ENCODE measurements around the gene SIT1.

Gene SIT1

GRCh38 chr9:35656348-35656747, 5.6 kb upstream of the SIT1 start:
- no peak for TF ChIP-seq CTCF (IDR thresholded peaks at IDR 0.05; ENCODE audit: low read depth, low read length)
- H3K4me3 ChIP-seq (ENCODE audit: low read depth, low read length): no peak overlapping the region
- in situ Hi-C loops (cut with HindIII; ENCODE audit: low sequenced_read_pairs): no loop called here
- no peak for DNase-seq (ENCODE audit: low read depth, low spot score)

- no peak overlapping the region for H3K4me3 ChIP-seq (ENCODE audit: low read depth, low read length)
- in situ Hi-C loops (cut with HindIII; ENCODE audit: low sequenced_read_pairs): no loop called here
- DNase-seq (ENCODE audit: low read depth, low spot score): no peak
- no peak for TF ChIP-seq CTCF (IDR thresholded peaks at IDR 0.05; ENCODE audit: low read depth, low read length)
These were observed 2.9 kb upstream of the SIT1 start for GRCh38 chr9:35653611-35654010.

GRCh38 chr9:35652829-35653209, 2.1 kb upstream of the SIT1 start:
- DNase-seq (ENCODE audit: low read depth, low spot score): no peak
- in situ Hi-C loops (cut with HindIII; ENCODE audit: low sequenced_read_pairs): no loop called here
- TF ChIP-seq CTCF (IDR thresholded peaks at IDR 0.05; ENCODE audit: low read depth, low read length): no peak
- no peak overlapping the region for H3K4me3 ChIP-seq (ENCODE audit: low read depth, low read length)

GRCh38 chr9:35651956-35652828, 1.5 kb upstream of the SIT1 start:
- in situ Hi-C loops (cut with HindIII; ENCODE audit: low sequenced_read_pairs): no loop called here
- H3K4me3 ChIP-seq (ENCODE audit: low read depth, low read length): no peak overlapping the region
- DNase-seq (ENCODE audit: low read depth, low spot score): peak; percentile 17
- no peak for TF ChIP-seq CTCF (IDR thresholded peaks at IDR 0.05; ENCODE audit: low read depth, low read length)

- in situ Hi-C loops (cut with HindIII; ENCODE audit: low sequenced_read_pairs): no loop called here
- peak; percentile 10 for DNase-seq (ENCODE audit: low read depth, low spot score)
- no peak for TF ChIP-seq CTCF (IDR thresholded peaks at IDR 0.05; ENCODE audit: low read depth, low read length)
- H3K4me3 ChIP-seq (ENCODE audit: low read depth, low read length): no peak overlapping the region
These were observed 1.0 kb downstream of the SIT1 start for GRCh38 chr9:35649431-35650340.

- TF ChIP-seq CTCF (IDR thresholded peaks at IDR 0.05; ENCODE audit: low read depth, low read length): peak; percentile 94
These were observed 4.0 kb downstream of the SIT1 start for GRCh38 chr9:35646533-35647265.

More at GRCh38 chr9:35646533-35647265, 4.0 kb downstream of the SIT1 start:
- peak; percentile 88 for DNase-seq (ENCODE audit: low read depth, low spot score)
- in situ Hi-C loops (cut with HindIII; ENCODE audit: low sequenced_read_pairs): no loop called here
- H3K4me3 ChIP-seq (ENCODE audit: low read depth, low read length): peak overlapping the region; percentile 65

All from astrocyte of the spinal cord (primary cell).